SK-N-SH (cell line): ENCODE measurements around the gene MKRN2OS. TPM values are rescaled to one million over a fixed set of nuclear protein-coding genes. Genes with fewer than 3 reads are reported as not detected.

Experiments
- CTCF ChIA-PET: fragments of 300-600, 350-600 bp; formaldehyde crosslinking; extraction: SDS; loops from one replicate; lab custom pipeline; 2021; lab: Yijun Ruan, JAX
- POLR2A ChIA-PET: fragments of 350-600 bp; sonication (Branson Sonifier 250); formaldehyde crosslinking; extraction: SDS; loops from one replicate; lab custom pipeline; 2020; ENCODE audit warnings: antibody characterized with exemption, inconsistent platforms; lab: Yijun Ruan, JAX
- DNase-seq: peaks from one replicate; pipeline ENCODE4 v3.0.0; 2012
- H2AFZ ChIP-seq: fragments of 200-600 bp; sonication (generic); 2 replicates; pipeline ENCODE4 v1.8.1; 2016; ENCODE audit warnings: antibody characterized with exemption, mild to moderate bottlenecking, low read depth
- H3F3A ChIP-seq: fragments of 200-600 bp; sonication (generic); replicated peaks from 2 replicates; pipeline ENCODE3; 2016; ENCODE audit warnings: antibody characterized with exemption, mild to moderate bottlenecking; ENCODE audit not compliant: insufficient read depth
- H3K27ac ChIP-seq, 2 experiments: fragments of 200-500 bp in 1 of 2; fragments of 200-600 bp in 1 of 2; sonication (Bioruptor generic) in 1 of 2; sonication (generic), shearing (Covaris generic) in 1 of 2; 2 replicates each; pipeline versions ENCODE4 v1.5.1 to v1.6.1; 2014 to 2016; ENCODE audit warnings: low read depth in 2 of 2, inconsistent platforms in 1 of 2, low read length in 1 of 2, mild to moderate bottlenecking in 1 of 2, mixed read lengths in 1 of 2
- H3K27me3 ChIP-seq: fragments of 200-600 bp; sonication (generic), shearing (Covaris generic); 2 replicates; pipeline ENCODE4 v1.6.1; 2016; ENCODE audit warnings: mixed run types; ENCODE audit not compliant: insufficient read depth
- H3K36me3 ChIP-seq, 2 experiments: fragments of 200-500 bp in 1 of 2; fragments of 200-600 bp in 1 of 2; sonication (Bioruptor generic) in 1 of 2; sonication (generic) in 1 of 2; replicated peaks in 1 of 2; 2 replicates each; pipeline versions ENCODE3 to v1.5.1; 2014 to 2016; ENCODE audit warnings: low read length in 1 of 2, mild to moderate bottlenecking in 1 of 2; ENCODE audit not compliant: insufficient read depth in 2 of 2, control insufficient read depth in 1 of 2
- H3K4me1 ChIP-seq, 2 experiments: fragments of 200-500 bp in 1 of 2; fragments of 200-600 bp in 1 of 2; sonication (Bioruptor generic) in 1 of 2; sonication (generic), shearing (Covaris generic) in 1 of 2; 2 replicates each; pipeline versions ENCODE4 v1.5.1 to v1.6.1; 2014 to 2016; ENCODE audit warnings: low read depth in 1 of 2, low read length in 1 of 2, mixed run types in 1 of 2; ENCODE audit not compliant: insufficient read depth in 2 of 2, control insufficient read depth in 1 of 2
- H3K4me2 ChIP-seq: fragments of 200-600 bp; sonication (generic), shearing (Covaris generic); 2 replicates; pipeline ENCODE4 v1.6.1; 2017; ENCODE audit warnings: mixed run types
- H3K4me3 ChIP-seq, 2 experiments: fragments of 200-500 bp in 1 of 2; fragments of 200-600 bp in 1 of 2; sonication (Bioruptor generic) in 1 of 2; sonication (generic), shearing (Covaris generic) in 1 of 2; 2 replicates each; pipeline versions ENCODE4 v1.5.1 to v1.8.1; 2014 to 2016; ENCODE audit warnings: low read depth in 2 of 2, inconsistent platforms in 1 of 2, low read length in 1 of 2, mild to moderate bottlenecking in 1 of 2, mixed read lengths in 1 of 2, moderate library complexity in 1 of 2
- H3K79me2 ChIP-seq: fragments of 200-600 bp; sonication (generic); 2 replicates; pipeline ENCODE4 v1.8.1; 2017; ENCODE audit warnings: mild to moderate bottlenecking; ENCODE audit not compliant: insufficient read depth
- H3K9ac ChIP-seq: fragments of 200-600 bp; sonication (generic); 2 replicates; pipeline ENCODE4 v1.6.1; 2017; ENCODE audit warnings: mixed run types
- H3K9me2 ChIP-seq: fragments of 200-600 bp; sonication (generic); 2 replicates; pipeline ENCODE4 v1.6.1; 2017; ENCODE audit warnings: mixed run types
- H3K9me3 ChIP-seq: fragments of 200-600 bp; sonication (generic); 2 replicates; pipeline ENCODE4 v1.6.1; 2017; ENCODE audit warnings: mixed run types, mild to moderate bottlenecking, moderate library complexity
- H4K20me1 ChIP-seq: fragments of 200-600 bp; sonication (generic); 2 replicates; pipeline ENCODE4 v1.6.1; 2017; ENCODE audit warnings: mild to moderate bottlenecking, mixed run types; ENCODE audit not compliant: insufficient read depth
- ELF1 ChIP-seq: IDR thresholded peaks from 2 replicates; pipeline ENCODE4 v1.4.0; 2012
- EP300 ChIP-seq, 2 experiments: IDR thresholded peaks; 2 replicates each; pipeline versions ENCODE4 v1.4.0 to v1.6.1; 2012; ENCODE audit warnings: borderline replicate concordance in 1 of 2, low read depth in 1 of 2, low read length in 1 of 2
- FOSL2 ChIP-seq: IDR thresholded peaks from 2 replicates; pipeline ENCODE4 v1.4.0; 2012; ENCODE audit warnings: low read depth, mild to moderate bottlenecking, moderate library complexity, borderline replicate concordance
- FOXJ3 ChIP-seq: sonication (generic); formaldehyde crosslinking; IDR thresholded peaks from 2 replicates; pipeline ENCODE4 v1.5.1; 2020; ENCODE audit warnings: mild to moderate bottlenecking, missing genetic modification reagents
- GABPA ChIP-seq: IDR thresholded peaks from 2 replicates; pipeline ENCODE4 v1.4.0; 2012; ENCODE audit warnings: low read depth, mild to moderate bottlenecking
- GATA2 ChIP-seq: sonication (generic); formaldehyde crosslinking; IDR thresholded peaks from 2 replicates; pipeline ENCODE4 v1.5.0; 2020; ENCODE audit warnings: mild to moderate bottlenecking, missing genetic modification reagents
- IRF3 ChIP-seq: fragments of 150-350 bp; IDR thresholded peaks from 2 replicates; pipeline ENCODE4 v1.6.1; 2016; ENCODE audit warnings: mild to moderate bottlenecking, low read depth, low read length
- MEF2A ChIP-seq: IDR thresholded peaks from 2 replicates; pipeline ENCODE4 v1.4.0; 2012; ENCODE audit warnings: low read depth, borderline replicate concordance
- MXI1 ChIP-seq: IDR thresholded peaks from 2 replicates; pipeline ENCODE4 v1.6.1; 2012; ENCODE audit warnings: mild to moderate bottlenecking, low read depth, low read length, improper control_type of control experiment
- NRF1 ChIP-seq: IDR thresholded peaks from 2 replicates; pipeline ENCODE4 v1.6.1; 2012; ENCODE audit warnings: low read depth, mild to moderate bottlenecking, low read length
- RAD21 ChIP-seq: IDR thresholded peaks from 2 replicates; pipeline ENCODE4 v1.6.1; 2012; ENCODE audit warnings: mild to moderate bottlenecking, low read length
- RFX5 ChIP-seq: IDR thresholded peaks from 2 replicates; pipeline ENCODE4 v1.6.1; 2012; ENCODE audit warnings: mild to moderate bottlenecking, improper control_type of control experiment, low read length
- RXRA ChIP-seq: IDR thresholded peaks from 2 replicates; pipeline ENCODE4 v1.4.0; 2012; ENCODE audit warnings: low read depth, mild to moderate bottlenecking, borderline replicate concordance
- SMC3 ChIP-seq: IDR thresholded peaks from 2 replicates; pipeline ENCODE4 v1.6.1; 2012; ENCODE audit warnings: low read depth, low read length, improper control_type of control experiment
- TAF1 ChIP-seq: IDR thresholded peaks from 2 replicates; pipeline ENCODE4 v1.6.1; 2012; ENCODE audit warnings: low read depth, mild to moderate bottlenecking, low read length, moderate library complexity, borderline replicate concordance
- TEAD4 ChIP-seq: IDR thresholded peaks from 2 replicates; pipeline ENCODE4 v1.4.0; 2012; ENCODE audit warnings: mild to moderate bottlenecking, borderline replicate concordance; ENCODE audit not compliant: insufficient read depth
- YY1 ChIP-seq: IDR thresholded peaks from 2 replicates; pipeline ENCODE4 v1.4.0; 2012; ENCODE audit warnings: low read depth, mild to moderate bottlenecking
- ZBTB33 ChIP-seq: IDR thresholded peaks from 2 replicates; pipeline ENCODE4 v1.4.0; 2012; ENCODE audit warnings: low read depth, borderline replicate concordance
- whole genome bisulfite sequencing: methylation state at CpG from one replicate; pipeline ENCODE4 v1.1.6; 2017; ENCODE audit warnings: low lambda C conversion rate; 5-methylcytosine and 5-hydroxymethylcytosine counted together
- polyA plus RNA-seq, 3 experiments: library from polyadenylated mRNA; depleted of rRNA; stranded (reverse); fragments of >200 nt; gene quantifications; 2 replicates each; pipeline ENCODE4 v1.2.3, GENCODE V29; 2012
- TF ChIP-seq, protein P1 (sequence below): IDR thresholded peaks from 2 replicates; pipeline ENCODE4 v1.6.1; 2012; ENCODE audit warnings: mild to moderate bottlenecking, low read depth, low read length, moderate library complexity
- TF ChIP-seq, protein P2 (sequence below): IDR thresholded peaks from 2 replicates; pipeline ENCODE4 v1.4.0; 2012; ENCODE audit warnings: low read depth, borderline replicate concordance

The MKRN2OS gene
- polyA plus RNA-seq, 1 of the 3 experiments (the other 2 are of a cell fraction) = not detected

DNA sequence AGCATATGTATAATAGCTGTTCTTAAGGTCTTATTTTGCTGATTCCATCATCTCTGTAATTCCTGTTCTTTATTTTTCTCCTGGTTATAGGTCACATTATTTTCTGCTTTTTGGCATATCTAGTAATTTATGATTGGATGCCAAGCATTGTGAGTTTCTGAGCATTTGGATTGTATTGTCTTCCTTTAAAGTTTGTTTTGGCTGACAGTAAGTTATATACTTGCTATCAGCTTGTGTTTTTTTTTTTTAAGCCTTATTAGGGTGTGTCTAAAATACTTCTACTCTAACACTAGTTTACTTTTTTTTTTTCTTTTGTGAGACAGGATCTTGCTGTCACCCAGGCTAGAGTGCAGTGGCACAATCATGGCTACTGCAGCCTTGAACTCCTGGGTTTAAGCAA is 21.7 kb upstream of the MKRN2OS start:
- no peak overlapping the region for H3K9ac ChIP-seq
- TF ChIP-seq, protein P1, sequence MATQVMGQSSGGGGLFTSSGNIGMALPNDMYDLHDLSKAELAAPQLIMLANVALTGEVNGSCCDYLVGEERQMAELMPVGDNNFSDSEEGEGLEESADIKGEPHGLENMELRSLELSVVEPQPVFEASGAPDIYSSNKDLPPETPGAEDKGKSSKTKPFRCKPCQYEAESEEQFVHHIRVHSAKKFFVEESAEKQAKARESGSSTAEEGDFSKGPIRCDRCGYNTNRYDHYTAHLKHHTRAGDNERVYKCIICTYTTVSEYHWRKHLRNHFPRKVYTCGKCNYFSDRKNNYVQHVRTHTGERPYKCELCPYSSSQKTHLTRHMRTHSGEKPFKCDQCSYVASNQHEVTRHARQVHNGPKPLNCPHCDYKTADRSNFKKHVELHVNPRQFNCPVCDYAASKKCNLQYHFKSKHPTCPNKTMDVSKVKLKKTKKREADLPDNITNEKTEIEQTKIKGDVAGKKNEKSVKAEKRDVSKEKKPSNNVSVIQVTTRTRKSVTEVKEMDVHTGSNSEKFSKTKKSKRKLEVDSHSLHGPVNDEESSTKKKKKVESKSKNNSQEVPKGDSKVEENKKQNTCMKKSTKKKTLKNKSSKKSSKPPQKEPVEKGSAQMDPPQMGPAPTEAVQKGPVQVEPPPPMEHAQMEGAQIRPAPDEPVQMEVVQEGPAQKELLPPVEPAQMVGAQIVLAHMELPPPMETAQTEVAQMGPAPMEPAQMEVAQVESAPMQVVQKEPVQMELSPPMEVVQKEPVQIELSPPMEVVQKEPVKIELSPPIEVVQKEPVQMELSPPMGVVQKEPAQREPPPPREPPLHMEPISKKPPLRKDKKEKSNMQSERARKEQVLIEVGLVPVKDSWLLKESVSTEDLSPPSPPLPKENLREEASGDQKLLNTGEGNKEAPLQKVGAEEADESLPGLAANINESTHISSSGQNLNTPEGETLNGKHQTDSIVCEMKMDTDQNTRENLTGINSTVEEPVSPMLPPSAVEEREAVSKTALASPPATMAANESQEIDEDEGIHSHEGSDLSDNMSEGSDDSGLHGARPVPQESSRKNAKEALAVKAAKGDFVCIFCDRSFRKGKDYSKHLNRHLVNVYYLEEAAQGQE = no peak
- TF ChIP-seq FOSL2 (no peak), RXRA (no peak), SMC3 (no peak), YY1 (no peak), FOXJ3 (CRISPR knock-in tag) (no peak), MXI1 (no peak), ZBTB33 (no peak), GABPA (no peak)
- TF ChIP-seq, protein P2, sequence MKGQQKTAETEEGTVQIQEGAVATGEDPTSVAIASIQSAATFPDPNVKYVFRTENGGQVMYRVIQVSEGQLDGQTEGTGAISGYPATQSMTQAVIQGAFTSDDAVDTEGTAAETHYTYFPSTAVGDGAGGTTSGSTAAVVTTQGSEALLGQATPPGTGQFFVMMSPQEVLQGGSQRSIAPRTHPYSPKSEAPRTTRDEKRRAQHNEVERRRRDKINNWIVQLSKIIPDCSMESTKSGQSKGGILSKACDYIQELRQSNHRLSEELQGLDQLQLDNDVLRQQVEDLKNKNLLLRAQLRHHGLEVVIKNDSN = no peak
- H3K4me1 ChIP-seq = no peaks in the 10 kb centered on the region

GRCh38 chr3:12562451-12562850 is 17.2 kb upstream of the MKRN2OS start:
- Histone ChIP-seq H2AFZ (no peak overlapping the region), H3K4me3 (no peak overlapping the region), H3K4me1 (peaks cover 8 to 13% of the 10 kb centered on the region in 2 experiments; a peak in 3 of 4 replicates), H3K36me3 (peaks cover 0 to 18% of the 10 kb centered on the region in 2 experiments), H3K4me2 (no peak overlapping the region), H3K27ac (no peak overlapping the region), H3K9me2 (no peaks in the 10 kb centered on the region), H3K9ac (no peak overlapping the region), H3K27me3 (no peaks in the 10 kb centered on the region), H3F3A (no peaks in the 10 kb centered on the region), H4K20me1 (peaks cover 69% of the 10 kb centered on the region), H3K9me3 (no peaks in the 10 kb centered on the region), H3K79me2 (peaks cover 99% of the 10 kb centered on the region)
- WGBS = 89% methylated on average over 1 of the region's 1 CpG
- POLR2A ChIA-PET = no interaction called here
- TF ChIP-seq FOXJ3 (CRISPR knock-in tag) = no peak
- TF ChIP-seq GATA2 (CRISPR knock-in tag) = no peak
- TF ChIP-seq MEF2A = no peak
- no peak for TF ChIP-seq RFX5
- no peak for TF ChIP-seq ELF1
- TF ChIP-seq NRF1 = no peak
- TF ChIP-seq RXRA = no peak
- no peak for TF ChIP-seq RAD21
- no peak for TF ChIP-seq TAF1
- TF ChIP-seq TEAD4 = no peak
- no peak for TF ChIP-seq EP300 (IDR thresholded peaks at IDR 0.05; ENCODE audit: borderline replicate concordance in 1 of 2, low read depth in 1 of 2, low read length in 1 of 2)
- no peak for TF ChIP-seq IRF3
- DNase-seq = no peak
- CTCF ChIA-PET = interaction anchor here (1.0 to 1.2 kb wide), 3 partner anchors 9 to 157 kb away, joined by 3 to 5 read pairs (median 4); no protein-coding TSS in a partner anchor

More for the DNA sequence above, 21.7 kb upstream of the MKRN2OS start:
- no peaks in the 10 kb centered on the region for H3F3A ChIP-seq
- no peak overlapping the region for H2AFZ ChIP-seq
- H3K36me3 ChIP-seq = peaks cover 15 to 45% of the 10 kb centered on the region in 2 experiments
- H3K27me3 ChIP-seq = no peaks in the 10 kb centered on the region
- H3K27ac ChIP-seq = no peak overlapping the region
- peaks cover 74% of the 10 kb centered on the region for H3K79me2 ChIP-seq
- POLR2A ChIA-PET = no interaction called here
- H4K20me1 ChIP-seq = peaks cover 41% of the 10 kb centered on the region
- H3K9me3 ChIP-seq = no peaks in the 10 kb centered on the region
- DNase-seq = no peak
- no peak overlapping the region for H3K4me3 ChIP-seq
- no peaks in the 10 kb centered on the region for H3K9me2 ChIP-seq
- CTCF ChIA-PET = no interaction called here
- H3K4me2 ChIP-seq = no peak overlapping the region
